Astrocyte (in vitro differentiated cells and primary cell): ENCODE measurements around the gene PI4K2A.

Source experiments
- CTCF ChIP-seq: IDR thresholded peaks from 2 replicates; pipeline ENCODE4 v1.5.1; 2011; ENCODE audit warnings: low read depth, mild to moderate bottlenecking, inconsistent platforms, low read length, moderate library complexity; ENCODE audit not compliant: insufficient read depth
- EZH2 ChIP-seq: IDR thresholded peaks from 2 replicates; pipeline ENCODE4 v1.6.1; 2012; ENCODE audit warnings: mild to moderate bottlenecking, low read length, inconsistent platforms; ENCODE audit not compliant: insufficient read depth

- TF ChIP-seq CTCF, result no peak
- TF ChIP-seq EZH2, result no peak
Observed at GRCh38 chr10:97623277-97623676, 17.2 kb upstream of the PI4K2A start.
